GM19238 (cell line): ENCODE data around the gene VDR.
"Not testable (repeated sequence)": the region's sequence is repeated elsewhere in the genome, so short reads cannot be mapped to it uniquely, and the experiment has no call there.

Source experiments
- DNase-seq: peaks from one replicate; pipeline ENCODE4 v3.0.0; 2011; ENCODE audit warnings: low spot score; ENCODE audit not compliant: insufficient read length

The VDR gene

DNA sequence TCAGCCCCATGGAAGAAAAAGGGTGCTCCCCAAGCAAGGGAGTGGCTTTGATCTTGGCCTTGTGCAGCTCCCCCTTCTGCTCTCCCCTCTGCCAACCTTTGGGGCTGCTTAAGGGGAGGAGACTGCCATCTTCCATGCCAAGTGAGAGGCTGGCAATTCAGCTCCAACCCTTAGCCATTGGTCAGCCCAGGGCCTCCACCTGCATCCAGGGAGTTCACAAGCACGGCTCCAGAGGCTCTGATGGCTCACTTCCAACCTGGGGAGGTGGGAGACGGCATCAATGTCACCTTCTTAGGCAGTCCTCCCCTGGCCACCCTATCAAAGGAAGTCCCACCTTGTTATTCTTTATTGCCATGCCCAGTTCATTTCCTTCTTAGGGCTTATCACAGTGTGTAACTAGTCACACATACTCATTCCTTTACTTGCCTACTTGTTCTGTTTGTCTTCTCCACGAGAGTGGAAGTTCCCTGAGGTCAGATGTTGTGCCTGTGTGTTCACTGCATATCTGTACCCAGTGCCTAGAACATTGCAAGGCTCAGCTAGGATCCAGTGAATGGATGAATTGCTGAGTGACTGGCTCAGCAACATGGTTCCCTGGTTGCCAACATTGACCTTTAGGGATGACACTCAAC is 90.1 kb downstream of the VDR start:
- DNase-seq: no peak

DNA sequence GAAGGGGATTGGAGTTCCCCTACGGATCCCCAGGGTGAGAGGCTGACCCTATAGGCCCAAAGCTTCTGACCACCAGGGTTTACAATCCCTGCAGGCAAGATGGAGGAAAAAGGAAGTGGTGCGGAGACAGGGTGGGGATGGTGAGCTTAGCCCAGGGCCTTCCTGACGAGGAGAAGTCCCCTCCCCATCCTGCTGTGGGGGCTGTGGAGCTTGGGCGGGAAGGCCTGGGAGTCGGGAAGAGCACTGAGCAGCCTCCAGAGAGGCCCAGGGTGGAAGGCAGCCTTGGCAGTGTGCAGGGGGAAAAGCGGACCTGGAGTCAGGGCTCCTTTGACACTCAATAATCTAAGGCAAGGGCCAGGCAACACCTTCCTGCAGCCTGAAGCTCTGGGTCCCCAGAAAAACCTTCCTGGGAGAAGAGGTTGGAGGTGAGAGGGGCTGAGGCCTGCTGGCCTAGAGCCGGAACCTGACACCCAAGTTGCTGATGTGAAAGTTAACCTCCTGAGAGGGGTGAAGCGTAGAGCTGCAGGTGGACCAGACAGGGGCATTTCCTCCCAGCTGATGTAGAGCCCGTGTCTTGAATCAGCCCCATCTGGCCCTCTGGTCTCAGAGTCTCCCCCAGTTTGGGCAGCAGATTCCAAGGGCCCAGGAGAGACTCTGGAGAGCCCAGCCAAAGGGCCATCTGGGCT is 91.1 kb downstream of the VDR start:
- DNase-seq: peak; percentile 49

DNA sequence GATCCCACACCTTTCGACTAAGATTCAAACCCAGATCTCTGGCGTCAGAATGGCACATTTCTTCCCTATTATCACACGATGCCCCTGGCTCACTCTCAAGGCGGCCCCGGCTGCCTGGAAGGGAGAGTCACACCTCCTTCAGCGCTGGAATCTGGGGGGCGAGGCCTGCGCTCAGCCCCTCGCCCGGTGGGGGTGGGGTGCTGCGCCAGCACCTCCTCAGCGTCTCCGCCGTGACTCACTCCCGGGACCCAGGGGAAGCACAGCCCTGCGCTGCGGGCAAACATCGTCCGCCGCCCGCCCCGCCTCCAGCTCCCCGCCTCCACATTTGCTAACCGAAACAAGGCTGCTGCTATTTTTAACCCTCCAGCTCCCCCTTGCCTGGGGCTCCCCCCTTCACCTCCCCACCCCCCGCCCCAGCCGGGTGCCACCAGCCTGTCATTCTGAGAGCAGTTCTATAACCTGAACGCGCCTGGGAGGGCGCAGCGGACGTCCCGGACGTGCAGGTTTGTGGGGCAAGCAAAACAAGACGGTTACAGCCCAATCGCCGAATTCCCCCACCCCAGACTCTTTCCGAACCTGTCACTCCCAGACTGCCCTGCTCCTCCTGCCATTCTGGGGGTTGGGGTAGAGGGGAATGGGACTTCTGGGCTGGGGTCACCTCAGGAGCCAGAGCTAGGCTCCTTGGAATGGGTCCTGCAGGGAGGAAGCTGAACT is 91.8 kb downstream of the VDR start:
- peak; percentile 88 for DNase-seq

DNA sequence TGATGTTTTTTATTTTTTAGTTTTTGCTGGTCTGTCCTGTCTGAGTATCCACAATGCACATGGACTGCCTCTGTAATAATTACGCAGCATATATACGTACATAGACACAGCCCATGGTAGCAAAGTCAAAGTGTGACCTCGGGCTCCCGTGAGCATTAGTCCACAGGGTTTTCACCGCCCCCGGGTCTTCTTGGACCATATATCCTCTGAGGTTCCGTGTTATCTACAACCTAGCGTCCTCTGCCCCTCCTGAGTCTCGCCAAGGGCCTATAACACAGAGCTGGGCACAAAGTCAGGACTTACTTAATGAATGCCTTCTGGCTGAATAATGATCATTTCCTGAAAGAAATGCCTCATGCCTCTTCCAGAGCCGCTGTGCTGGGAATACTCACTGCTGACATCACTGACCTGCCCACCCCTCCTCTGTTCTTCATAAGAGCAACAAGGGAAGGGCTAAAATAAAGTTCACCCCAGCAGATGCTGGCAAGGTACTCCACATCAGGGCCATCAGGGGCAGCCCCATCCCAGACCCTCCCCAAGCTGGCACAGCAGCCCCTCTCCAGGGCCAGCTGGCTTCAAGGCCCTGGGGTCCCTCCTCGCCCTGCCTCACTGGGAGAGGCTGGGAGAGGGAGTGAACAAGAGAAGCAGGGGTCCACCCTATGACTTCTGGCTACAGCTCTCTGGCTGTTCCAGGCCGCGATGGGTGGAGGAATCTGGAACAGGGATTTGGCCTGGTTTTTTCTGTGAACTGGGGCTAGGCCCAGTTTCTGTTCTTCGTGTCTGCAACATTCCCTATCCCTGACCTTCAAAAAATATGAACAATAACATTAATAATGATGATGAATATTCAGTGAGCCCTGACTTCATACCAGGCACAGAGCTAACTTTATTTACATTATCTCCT is 93.0 kb downstream of the VDR start:
- no peak for DNase-seq

DNA sequence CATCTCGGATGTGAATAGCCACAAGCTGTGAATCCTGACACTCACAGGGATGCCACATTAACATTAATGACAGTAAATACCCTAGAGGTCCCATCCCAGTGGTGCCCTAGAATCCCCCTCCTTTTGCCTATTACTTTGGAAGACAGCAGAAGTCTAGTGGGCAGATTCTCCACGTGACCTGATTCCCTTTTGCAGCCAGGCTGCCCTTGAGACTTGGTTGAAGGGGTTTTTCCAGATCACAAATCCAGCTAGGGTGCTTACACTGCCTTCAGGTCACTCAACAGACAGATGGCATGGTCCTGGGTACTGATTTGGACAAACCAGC is 93.8 kb downstream of the VDR start:
- DNase-seq: no peak

DNA sequence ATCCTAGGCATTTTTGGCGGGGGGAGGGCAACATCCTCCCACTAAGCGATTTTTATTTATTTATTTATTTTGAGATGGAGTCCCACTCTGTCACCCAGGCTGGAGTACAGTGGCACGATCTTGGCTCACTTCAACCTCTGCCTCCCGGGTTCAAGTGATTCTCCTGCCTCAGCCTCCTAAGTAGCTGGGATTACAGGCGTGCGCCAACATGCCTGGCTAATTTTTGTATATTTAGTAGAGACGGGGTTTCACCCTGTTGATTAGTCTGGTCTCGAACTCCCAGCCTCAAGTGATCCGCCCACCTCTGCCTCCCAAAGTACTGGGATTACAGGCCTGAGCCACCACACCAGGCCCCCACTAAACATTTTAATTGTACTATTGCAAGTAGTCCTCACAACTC is 95.3 kb downstream of the VDR start:
- DNase-seq: not testable (repeated sequence)

DNA sequence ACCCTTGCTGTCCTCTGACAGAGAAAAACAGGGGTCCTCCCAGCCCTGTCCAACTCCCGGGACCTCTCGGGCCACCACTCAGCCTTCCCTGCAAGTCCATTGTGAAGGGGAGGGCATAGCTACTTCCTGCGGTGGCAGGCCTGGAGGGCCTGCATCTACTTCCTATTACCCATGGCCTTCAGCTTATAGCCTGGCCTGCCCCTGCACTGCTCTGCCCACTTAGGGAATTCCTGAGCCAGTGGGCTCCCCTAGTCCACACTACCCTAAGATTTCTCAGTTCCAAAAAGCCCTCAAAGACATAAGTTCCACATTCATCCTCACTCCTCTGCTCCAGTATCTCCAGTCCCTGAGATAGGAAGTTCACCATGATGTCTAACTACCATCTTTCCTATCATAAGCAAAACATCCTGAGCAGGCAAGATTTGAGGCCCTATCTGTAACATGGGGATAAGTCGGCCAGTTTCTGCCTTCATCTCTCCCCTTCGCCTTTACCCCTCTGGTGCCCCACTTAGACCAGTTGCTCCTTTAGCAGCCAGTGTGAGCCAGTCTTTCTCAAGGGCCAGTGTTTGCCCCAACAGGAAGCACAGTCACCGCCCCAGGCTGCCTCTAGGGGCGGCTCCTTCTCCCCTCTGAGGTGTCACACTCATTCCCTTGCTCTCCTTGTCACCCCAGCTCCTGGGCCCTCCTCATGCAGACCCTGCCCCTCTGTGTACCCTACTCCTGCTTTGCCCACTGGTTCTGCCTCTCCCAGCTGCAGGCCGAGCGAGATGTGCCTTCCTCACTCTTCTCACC is 96.0 kb downstream of the VDR start:
- no peak for DNase-seq

DNA sequence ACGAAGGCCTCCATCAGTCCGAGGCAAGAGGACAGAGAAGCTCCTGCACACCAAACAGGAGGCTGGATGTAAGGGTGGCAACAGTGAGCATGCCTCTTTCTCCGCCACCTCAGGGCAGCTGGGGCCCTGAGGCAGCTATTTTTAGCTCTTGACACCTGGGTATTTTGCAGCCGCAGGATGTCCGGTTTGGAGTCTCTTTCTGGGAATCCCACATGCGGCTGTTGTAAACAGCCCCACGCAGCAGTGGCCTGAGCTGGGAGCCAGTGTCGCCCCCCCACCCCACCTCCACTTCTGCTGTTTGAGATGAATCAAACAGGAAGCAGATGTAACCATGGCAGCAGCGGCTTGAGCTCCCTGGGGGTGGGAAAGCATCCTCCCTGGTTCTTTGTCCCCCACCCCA is 96.7 kb downstream of the VDR start:
- DNase-seq: peak; percentile 46

DNA sequence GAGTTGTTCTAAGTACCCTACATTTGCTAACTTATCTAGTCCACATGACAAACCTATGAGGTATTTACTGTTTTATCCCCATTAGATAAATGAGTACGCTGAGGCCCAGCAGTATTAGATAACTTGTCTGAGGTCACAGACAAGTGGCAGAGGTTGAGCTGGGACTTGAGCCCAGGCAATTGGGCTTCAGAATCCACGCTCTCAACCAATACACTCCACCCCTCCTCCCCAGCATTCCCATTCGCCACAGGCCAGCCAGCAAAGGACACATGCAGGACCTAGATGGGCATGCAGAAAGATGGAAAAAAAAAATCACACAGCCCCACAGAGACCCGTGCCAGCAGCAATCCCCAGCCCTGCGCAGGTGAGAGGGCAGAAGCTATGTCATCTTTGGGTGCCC is 97.5 kb downstream of the VDR start:
- DNase-seq: no peak

DNA sequence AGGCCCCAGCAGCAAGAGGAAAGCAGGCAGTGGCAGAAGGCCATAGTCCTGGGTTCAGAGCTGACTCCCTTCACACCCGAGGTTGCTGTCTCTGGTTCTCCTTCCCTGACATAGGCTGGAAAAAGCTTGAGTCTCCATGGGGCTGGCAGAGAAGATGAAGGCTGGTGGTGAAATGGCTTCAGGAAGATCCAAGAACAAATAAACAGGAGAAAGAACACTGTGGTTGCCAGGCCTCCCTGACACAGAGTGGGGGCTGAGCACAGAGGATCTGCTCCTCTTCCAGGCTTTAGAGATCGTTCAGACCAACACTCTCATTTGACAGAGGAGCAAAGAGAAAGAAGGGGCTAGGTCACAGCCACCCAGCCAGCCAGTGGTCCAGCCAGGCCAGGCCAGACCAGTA is 99.4 kb downstream of the VDR start:
- no peak for DNase-seq

DNA sequence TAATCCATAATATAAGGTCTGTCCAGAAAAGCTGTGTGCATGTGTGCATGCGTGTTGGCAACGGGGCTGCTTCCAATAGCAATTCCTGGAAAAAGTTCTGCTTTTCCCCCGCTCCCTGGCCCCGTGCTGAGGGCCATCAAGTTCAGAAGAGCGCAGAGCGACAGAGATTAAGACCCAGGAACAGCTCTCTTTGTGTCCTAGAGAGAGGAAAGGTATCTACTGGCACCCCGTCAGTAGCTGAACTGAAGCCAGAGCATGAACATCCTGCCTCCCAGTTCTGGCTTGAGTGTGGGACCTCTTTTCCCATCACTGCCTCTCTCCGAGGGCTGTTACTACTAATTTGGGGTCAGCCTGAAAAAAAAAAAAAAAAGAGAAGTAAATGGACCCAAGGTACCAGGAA is 100.6 kb downstream of the VDR start:
- DNase-seq: no peak

DNA sequence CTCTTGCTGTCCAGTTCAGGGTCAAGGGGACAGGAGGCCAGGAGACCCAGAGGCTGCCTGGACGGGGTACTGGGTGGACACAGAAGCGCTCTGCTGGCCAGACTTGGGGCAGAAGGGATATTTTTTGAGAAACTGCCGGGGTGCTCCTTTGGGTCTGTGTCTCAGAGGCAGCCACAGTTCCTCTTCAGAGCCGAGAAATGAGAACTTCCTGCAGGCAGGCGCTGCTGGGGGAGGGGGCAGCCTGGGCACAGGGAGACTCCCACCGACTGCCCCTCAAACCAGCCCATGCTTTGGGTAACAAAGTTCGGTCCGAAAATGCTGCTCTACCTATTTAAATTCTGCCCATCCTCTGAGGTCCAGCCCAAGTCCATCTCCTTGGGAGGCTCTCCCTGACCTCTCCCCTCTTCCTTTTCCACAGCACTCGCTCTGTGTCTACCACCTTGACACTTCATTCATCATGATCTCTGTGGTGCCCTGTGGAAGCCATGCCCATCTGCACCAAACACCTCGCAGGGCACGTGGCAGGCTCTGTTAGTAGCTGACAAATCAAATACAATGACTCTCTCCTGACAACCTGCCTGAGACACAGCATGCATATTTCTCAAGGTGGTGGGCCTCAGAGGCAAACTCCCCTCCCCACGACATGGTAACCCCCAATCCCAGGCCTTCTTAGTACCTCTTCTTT is 101.5 kb downstream of the VDR start:
- no peak for DNase-seq

DNA sequence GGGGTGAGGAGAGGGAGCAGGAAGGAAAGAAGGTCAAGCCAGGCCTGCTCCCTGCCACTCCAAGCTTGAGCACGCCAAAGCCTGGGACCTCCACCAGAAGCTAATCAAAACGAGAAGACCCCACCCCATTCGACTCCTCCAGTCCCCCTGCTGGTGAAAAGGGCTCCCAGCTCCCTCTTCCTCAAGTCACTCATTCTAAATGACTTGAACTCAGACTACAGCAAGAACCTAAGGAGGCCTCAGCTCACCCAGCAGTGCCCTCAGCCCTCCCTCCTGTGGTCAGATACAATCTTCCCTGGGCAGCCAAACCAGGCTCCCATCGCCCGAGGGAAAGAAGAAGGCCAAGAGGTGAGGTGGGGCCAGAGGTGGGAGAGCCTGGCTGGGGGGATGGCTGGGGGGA is 102.5 kb downstream of the VDR start:
- DNase-seq: no peak

DNA sequence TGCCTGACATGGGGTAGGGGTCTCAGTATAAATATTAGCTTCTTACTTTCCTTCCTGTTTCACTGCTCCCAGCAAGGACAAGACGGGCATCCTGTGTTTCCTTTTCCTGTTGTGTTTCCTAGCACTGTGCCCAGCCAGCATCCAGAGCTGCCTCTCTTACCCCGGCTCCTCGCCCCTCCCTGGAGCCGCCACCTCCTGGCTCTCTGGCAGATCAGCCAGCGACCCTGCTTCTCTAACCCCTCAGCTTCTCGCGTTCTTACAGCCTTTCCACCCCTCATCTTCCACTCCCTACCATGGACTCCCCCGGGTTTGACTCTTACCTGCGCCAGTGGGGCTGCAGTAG is 102.9 kb downstream of the VDR start:
- no peak for DNase-seq

DNA sequence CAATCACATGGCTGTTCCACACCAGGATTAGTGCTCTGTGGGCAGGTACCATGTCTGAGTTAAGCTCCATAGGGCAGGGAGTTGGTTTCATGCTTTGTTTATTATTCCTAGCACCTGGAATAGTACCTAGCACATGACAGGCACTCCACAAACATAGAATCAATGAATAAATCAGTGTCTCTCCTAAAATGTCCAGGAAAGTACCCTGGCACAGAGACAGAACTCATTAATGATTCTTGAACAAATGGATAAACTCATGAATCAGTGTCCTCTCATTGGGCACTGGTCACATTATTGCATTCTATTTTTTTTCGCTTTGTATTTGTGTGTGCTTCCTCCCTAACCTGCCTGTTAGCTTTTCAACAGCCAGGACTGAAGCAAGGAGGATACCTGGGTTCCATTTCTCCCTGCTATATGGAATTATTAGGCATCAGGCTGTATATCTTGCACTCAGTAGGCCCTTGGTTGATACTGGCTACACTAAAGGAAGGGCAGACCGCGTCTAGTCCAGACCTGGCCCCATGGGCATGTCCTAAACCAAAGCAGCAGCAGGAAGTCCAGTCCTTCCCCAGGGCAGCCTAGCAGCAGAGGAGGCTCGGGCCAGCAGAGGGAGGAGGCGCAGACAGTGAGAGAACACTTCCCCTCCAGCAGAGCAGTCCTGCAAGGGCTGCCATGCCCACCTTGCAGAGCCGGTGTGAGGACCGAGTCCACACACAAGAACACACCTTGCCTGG is 103.5 kb downstream of the VDR start:
- no peak for DNase-seq

DNA sequence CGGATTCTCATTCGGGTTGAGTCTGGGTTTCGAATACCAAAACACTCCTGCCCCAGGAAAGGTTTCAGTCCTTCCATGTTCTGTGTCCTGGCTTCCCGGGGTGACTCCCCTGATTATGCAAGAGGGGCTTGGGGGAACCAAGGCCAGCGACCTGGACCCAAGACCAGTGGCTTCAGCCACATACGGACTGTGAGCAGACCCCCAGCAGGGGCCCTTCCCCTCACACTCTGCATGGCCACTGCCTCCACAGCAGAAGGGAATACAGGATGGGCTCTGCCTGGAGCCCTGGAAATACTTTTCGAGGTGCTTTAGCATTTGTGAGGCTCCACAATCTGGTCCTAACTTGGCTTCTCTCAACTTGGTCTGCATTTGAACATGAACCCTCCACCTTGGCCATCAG is 104.2 kb downstream of the VDR start:
- DNase-seq: no peak

DNA sequence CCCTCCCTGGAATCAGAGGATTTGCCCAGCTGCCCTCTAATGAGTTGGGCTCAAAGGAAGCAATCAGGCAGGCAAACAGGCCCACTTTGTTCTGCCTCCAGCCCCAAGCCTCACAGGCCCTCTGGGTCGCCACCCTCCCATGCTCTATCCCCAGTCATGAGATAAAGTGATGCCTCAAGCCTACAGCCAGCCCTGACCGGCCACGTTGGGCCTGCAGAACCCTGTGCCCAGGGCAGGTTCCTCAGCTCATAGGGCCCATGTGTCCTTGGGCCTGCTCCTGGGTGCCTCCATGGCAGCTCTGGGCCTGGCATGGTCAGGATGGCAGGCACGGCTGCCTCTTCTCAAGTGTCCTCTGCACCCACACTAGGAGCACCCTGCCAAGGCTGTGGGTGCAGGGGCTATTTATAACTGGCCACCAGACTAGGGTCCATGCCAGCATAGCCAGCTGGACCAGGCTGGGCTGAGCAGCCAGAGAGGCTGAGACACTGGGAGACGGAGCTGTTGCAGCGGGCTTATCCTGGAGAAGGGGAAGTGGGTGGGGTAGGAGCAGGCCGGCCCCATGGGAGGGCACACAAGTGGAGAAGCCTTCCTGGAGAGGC is 105.3 kb downstream of the VDR start:
- DNase-seq: no peak

DNA sequence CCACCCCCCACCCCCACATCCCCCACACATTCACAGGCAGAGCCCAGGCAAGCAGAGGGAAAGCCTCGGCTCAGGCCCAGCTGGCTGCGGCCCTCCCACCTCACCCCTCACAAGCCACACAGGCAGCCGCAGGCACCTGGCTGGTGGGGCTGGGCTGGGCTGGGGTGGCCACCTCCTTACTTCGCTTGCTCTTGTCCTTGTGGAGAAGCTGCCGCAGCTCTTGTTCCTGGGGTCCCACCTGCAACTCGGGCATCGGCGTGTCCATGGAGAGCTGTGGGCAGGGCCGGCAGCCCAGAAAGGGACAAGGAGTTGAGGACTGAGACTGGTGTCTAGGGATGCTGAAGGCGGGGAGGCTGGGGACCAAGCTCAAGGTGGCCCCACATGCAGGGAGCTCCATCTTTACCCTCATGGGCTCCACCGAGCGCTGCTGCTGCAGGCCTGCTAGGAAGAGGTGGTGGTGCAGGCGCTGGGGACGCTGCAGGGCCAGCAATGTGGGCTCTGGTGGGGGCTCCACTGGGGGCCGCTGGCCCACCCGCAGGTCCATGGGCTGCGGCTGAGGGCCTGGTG is 106.3 kb downstream of the VDR start:
- no peak for DNase-seq

DNA sequence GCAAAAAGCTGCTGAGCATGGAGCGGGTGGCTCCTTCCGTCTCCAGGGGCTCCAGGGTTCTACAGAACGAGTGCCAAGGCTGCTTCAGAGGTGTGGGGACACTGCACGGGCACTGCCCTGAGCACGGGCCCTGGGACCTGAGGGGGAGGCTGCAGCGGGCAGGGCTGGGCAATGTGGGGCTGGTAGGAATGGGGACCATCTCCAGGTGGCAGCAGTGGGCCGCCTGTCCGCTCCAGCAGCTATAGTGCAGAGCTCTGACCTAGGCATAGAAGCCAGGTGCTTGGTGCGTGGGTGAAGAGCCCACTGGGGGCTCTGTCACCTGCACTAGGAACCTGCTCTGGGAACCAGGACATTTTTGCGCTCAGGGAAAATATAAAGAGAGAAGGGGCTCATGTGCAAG is 107.4 kb downstream of the VDR start:
- DNase-seq: peak; percentile 59
